Glomerular visceral epithelial cell (primary cell): Measurements from ENCODE around the gene FGFBP3.

ENCODE experiments used
- DNase-seq: peaks from one replicate; pipeline ENCODE4 v3.0.0-alpha.2; 2016; ENCODE audit errors: extremely low spot score

FGFBP3 gene

DNA sequence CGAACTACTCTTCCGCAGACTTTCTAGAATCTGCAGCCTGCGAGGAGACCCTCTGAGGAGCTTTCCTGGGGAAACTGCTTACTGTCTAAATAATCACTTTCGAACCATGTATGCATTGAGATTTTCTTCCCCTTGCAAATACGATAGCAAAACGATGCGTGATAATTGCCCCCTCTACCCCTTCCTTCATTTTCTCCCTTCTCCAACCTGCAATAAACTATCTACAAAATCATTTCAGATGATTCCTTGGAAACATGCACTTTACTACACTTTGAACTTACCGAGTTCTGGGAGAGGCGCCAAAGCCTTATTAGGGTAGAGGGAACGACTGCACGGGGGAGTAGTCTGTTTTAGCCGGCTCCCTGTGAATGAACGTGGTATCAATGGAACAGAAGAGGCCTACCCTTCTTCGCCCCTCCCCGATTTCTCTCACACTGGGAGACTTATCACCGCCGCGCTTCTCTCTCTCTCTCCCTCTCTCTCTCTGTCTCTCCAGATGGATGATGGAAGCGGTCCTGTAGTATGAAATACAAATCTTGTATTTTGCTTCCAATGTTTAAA is at the start of gene FGFBP3:
TSS of gene FGFBP3 (minus strand) at position 370 of the 561 bp plus-strand sequence. CDS start 517 bp downstream, outside the sequence.
- peak; percentile 50 for DNase-seq

DNA sequence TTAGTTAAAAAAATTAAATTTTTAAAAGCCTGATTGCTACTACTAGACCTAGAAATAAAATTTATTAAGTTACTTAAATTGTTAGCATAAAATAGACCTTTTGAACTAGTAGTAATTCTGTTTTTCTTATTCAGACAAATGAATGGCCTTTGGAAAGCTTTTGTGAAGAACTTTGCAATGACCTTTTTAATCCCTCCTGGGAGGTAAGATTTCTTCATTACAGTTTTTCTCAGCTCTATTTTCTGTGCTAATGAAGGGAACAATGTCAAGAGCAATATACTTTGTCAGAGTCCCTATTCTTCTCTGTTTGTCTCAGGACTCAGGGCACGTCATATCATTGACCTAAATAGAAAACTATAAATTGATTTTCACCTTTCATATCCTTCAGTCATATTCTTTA is 47.8 kb upstream of the FGFBP3 start:
- DNase-seq: no peak

- DNase-seq: no peak
These were observed 45.8 kb upstream of the FGFBP3 start for GRCh38 chr10:91955114-91955513.

GRCh38 chr10:91953600-91954160 is 44.4 kb upstream of the FGFBP3 start:
- DNase-seq: no peak

- DNase-seq: peak; percentile 64
These were observed 35.8 kb upstream of the FGFBP3 start for GRCh38 chr10:91944880-91945630.

GRCh38 chr10:91941426-91941825 is 32.1 kb upstream of the FGFBP3 start:
- no peak for DNase-seq

DNA sequence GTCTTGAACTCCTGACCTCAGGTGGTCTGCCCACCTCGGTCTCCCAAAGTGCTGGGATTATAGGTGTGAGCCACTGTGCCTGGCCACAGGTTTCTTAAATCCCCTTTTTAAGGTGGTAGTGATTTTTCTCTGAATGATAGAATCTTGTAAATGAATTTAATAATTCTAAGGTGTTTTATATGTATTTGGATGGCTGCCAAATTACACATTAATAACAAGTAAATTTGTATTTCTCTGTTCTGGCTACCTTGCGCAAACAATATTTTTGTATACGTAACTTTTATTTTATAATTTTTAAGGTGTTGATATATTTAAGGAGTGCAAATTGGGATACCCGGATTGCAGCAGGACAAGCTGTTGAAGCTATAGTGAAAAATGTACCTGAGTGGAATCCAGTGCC is 30.4 kb upstream of the FGFBP3 start:
- no peak for DNase-seq

- DNase-seq: no peak
These were observed 26.6 kb upstream of the FGFBP3 start for GRCh38 chr10:91935886-91936285.

DNA sequence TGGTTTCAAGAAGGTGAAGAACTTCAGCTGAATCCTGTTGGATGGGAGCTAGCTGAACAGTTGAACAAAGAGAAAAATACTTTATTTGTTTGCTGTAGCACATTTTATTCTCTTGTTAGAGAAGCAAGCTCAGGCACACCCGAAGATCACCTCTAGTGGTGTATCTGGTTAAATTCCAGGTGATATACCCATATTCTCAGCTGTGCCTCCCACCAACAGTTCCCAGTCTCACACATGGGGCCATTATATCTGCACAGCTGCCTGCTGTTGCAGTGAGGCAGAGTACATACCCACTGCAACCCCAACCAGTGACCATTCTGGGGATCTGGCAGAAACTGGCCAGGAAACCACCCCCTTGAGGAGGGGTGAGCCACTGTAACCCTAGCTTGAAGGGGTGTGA is 23.5 kb upstream of the FGFBP3 start:
- DNase-seq: no peak

- no peak for DNase-seq
These were observed 22.4 kb upstream of the FGFBP3 start for GRCh38 chr10:91931526-91932190.

- DNase-seq: no peak
These were observed 21.7 kb upstream of the FGFBP3 start for GRCh38 chr10:91930939-91931338.

- DNase-seq: no peak
These were observed 15.7 kb upstream of the FGFBP3 start for GRCh38 chr10:91925022-91925320.

DNA sequence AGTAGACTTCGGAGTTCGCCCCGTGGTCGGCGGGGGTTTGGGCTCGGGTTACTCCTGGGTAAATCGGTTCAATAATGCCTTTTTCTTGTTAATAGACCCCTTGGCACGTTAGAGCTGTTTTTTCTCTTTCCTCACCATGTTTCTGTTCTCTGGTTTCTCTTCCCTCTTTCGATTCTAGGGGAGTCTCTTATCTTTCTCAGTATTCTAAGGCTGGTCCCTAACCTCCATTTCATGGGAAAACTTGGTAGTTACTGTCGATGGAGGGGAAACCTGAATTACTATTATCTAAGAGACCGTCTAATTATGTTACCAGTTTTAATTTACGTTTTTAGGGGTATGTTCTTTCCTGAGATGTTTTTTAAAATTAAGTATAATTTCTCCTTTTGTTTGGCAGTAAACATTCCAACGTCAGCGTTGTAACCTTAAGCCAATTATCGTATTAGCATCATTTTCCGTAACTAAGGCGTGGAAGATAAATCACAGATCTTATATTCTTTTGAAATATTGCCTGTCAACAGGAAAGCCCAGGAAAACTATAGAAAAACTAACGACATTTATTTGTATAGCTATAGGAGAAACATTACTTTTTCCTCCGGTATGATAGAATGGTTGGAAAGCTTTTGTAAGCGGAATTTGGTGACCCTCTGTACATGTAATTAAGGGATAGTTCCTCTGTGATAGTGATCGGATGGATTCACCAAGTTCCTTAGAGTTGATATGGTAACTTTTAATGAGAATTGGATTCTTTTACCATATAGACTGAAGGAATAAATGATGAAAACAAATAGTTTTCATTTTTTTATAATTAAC is 15.1 kb upstream of the FGFBP3 start:
- DNase-seq: no peak

GRCh38 chr10:91923371-91924211 is 14.3 kb upstream of the FGFBP3 start, which contains the start of gene BTAF1:
BTAF1 (plus strand) TSS chr10:91923770; CDS start chr10:91924077, 307 bp downstream.
- DNase-seq: peak; percentile 90

- DNase-seq: no peak
These were observed 10.4 kb upstream of the FGFBP3 start for GRCh38 chr10:91919651-91920050.

GRCh38 chr10:91910467-91910866 is 1.2 kb upstream of the FGFBP3 start:
- DNase-seq: no peak

GRCh38 chr10:91908337-91909116 is 759 bp downstream of the FGFBP3 start:
- DNase-seq: peak; percentile 77

DNA sequence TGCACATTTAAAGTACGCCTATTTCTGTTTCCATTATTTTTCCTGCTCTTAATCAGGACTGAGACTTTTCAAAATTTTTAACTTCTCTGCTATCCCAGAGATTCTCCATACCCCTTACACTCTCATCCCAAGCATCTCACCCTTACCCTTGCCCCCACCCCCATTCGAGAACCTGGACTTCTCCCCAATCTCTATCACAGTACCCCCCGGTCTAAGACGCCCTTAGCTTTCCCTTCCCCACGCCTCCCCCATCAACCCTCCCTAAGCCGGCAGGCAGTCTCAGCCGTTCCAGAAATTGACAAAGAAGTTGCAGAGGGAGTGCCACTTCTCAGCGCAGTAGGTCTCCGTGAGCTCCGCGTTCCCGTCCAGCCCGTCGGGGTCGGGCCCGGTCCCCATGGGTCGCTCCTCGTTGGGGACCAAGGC is 1.4 kb downstream of the FGFBP3 start:
- DNase-seq: no peak

- no peak for DNase-seq
These were observed 2.2 kb downstream of the FGFBP3 start for GRCh38 chr10:91907033-91907594.
